Naive thymus-derived CD8-positive, alpha-beta T cell (primary cell): ENCODE measurements around the gene KDM7A. TPM values are rescaled to one million over a fixed set of nuclear protein-coding genes. Genes with fewer than 3 reads are reported as not detected.

Experiments
- ATAC-seq, 2 donors: fragments of 150-1000 bp; cut with Tn5 transposase in 1 of 2; sonication (Bioruptor Pico), chemical (Tn5 transposase) in 1 of 2; 1 replicate in 1 of 2; 2 replicates in 1 of 2; pipeline ENCODE4 v1.10.0; 2021; ENCODE audit warnings: mild to moderate bottlenecking in 2 of 2, moderate library complexity in 2 of 2
- POLR2A ChIA-PET: fragments of 350-600 bp; sonication (Branson Sonifier 250); formaldehyde crosslinking; loops from one replicate; lab custom pipeline; 2021; ENCODE audit warnings: antibody characterized with exemption; lab: Charles Lee
- DNase-seq, 10 donors: peaks; one replicate each; pipeline versions ENCODE4 v3.0.0 to v3.0.0-alpha.2; 2020 to 2022
- H3K27ac Mint-ChIP-seq, 10 donors: one replicate each; pipeline ENCODE4 v1.8.0; 2020 to 2022; ENCODE audit warnings: mild to moderate bottlenecking in 10 of 10, mixed read lengths in 10 of 10, moderate library complexity in 4 of 10, inconsistent platforms in 1 of 10
- H3K27me3 Mint-ChIP-seq, 5 donors: one replicate each; pipeline ENCODE4 v1.8.0; 2021 to 2022; ENCODE audit warnings: mixed read lengths in 5 of 5
- H3K36me3 Mint-ChIP-seq, 3 donors: one replicate each; pipeline ENCODE4 v1.8.0; 2020 to 2022; ENCODE audit warnings: mixed read lengths in 3 of 3, mild to moderate bottlenecking in 2 of 3, inconsistent platforms in 1 of 3
- H3K4me1 Mint-ChIP-seq, 4 donors: one replicate each; pipeline ENCODE4 v1.8.0; 2021 to 2022; ENCODE audit warnings: mixed read lengths in 4 of 4
- H3K4me3 Mint-ChIP-seq, 10 donors: one replicate each; pipeline ENCODE4 v1.8.0; 2020 to 2022; ENCODE audit warnings: mild to moderate bottlenecking in 10 of 10, mixed read lengths in 10 of 10, moderate library complexity in 6 of 10, inconsistent platforms in 1 of 10
- H3K9me3 Mint-ChIP-seq, 9 donors: one replicate each; pipeline ENCODE4 v1.8.0; 2020 to 2022; ENCODE audit warnings: mixed read lengths in 9 of 9, mild to moderate bottlenecking in 3 of 9, inconsistent platforms in 1 of 9, moderate library complexity in 1 of 9
- polyA plus RNA-seq, 3 donors: library from polyadenylated mRNA; unstranded; fragments of 300-500 nt; fragmentation: Illumina TruSeq; gene quantifications; one replicate each; pipeline ENCODE4 v1.2.3, GENCODE V29; 2021
- total RNA-seq, 8 experiments: library from RNA in 2 of 8; stranded (reverse) in 2 of 8; gene quantifications; one replicate each; pipeline ENCODE4 v1.2.3 and lab custom pipeline; 2021 to 2026

Gene KDM7A
- total and polyA plus RNA-seq, 5 experiments from 2014 or later, result 3.5 to 65.4 (median 4.4) TPM

- no peak overlapping the region for H3K4me3 Mint-ChIP-seq
- H3K9me3 Mint-ChIP-seq, result no peaks in the 10 kb centered on the region
- peaks cover 6 to 29% (median 6%) of the 10 kb centered on the region in 3 donors for H3K36me3 Mint-ChIP-seq
- no peak for DNase-seq
- H3K27me3 Mint-ChIP-seq, result no peaks in the 10 kb centered on the region
- H3K27ac Mint-ChIP-seq, result peak overlapping the region in 1 of 10 donors; percentile 2
- POLR2A ChIA-PET, result interaction anchor here (1.0 kb wide), 1 partner anchor 43 kb away, joined by 3 read pairs; no protein-coding TSS in a partner anchor
- peaks cover 32 to 87% (median 79%) of the 10 kb centered on the region in 4 donors for H3K4me1 Mint-ChIP-seq
- no peak for ATAC-seq
Observed at GRCh38 chr7:140153666-140154161, 23.1 kb downstream of the KDM7A start.

GRCh38 chr7:140146574-140146973, 30.2 kb downstream of the KDM7A start:
- Mint-ChIP-seq H3K27me3 (no peaks in the 10 kb centered on the region), H3K4me3 (no peak overlapping the region), H3K36me3 (peaks cover 9 to 40% (median 14%) of the 10 kb centered on the region in 3 donors), H3K9me3 (peaks cover 0 to 6% (median 0%) of the 10 kb centered on the region in 9 donors), H3K4me1 (peaks cover 38 to 76% (median 72%) of the 10 kb centered on the region in 4 donors), H3K27ac (peak overlapping the region in 3 of 10 donors; percentile 9 to 53 (median 9))
- POLR2A ChIA-PET, result no interaction called here
- DNase-seq (no peak), ATAC-seq (no peak)

- peaks cover 9 to 40% (median 14%) of the 10 kb centered on the region in 3 donors for H3K36me3 Mint-ChIP-seq
- peaks cover 39 to 76% (median 69%) of the 10 kb centered on the region in 4 donors for H3K4me1 Mint-ChIP-seq
- no peak for DNase-seq
- ATAC-seq, result no peak
- POLR2A ChIA-PET, result no interaction called here
- no peak overlapping the region for H3K4me3 Mint-ChIP-seq
- peak overlapping the region in 2 of 10 donors; percentile 2 to 9 for H3K27ac Mint-ChIP-seq
- H3K27me3 Mint-ChIP-seq, result no peaks in the 10 kb centered on the region
- H3K9me3 Mint-ChIP-seq, result peaks cover 0 to 6% (median 0%) of the 10 kb centered on the region in 9 donors
Observed at GRCh38 chr7:140145709-140146108, 31.1 kb downstream of the KDM7A start.

GRCh38 chr7:140144821-140145220, 32.0 kb downstream of the KDM7A start:
- Mint-ChIP-seq H3K9me3 (peaks cover 0 to 6% (median 0%) of the 10 kb centered on the region in 9 donors), H3K4me3 (peak overlapping the region in 2 of 10 donors; percentile 10 to 60), H3K27ac (peak overlapping the region in 5 of 10 donors; percentile 3 to 41 (median 34)), H3K36me3 (peaks cover 9 to 40% (median 14%) of the 10 kb centered on the region in 3 donors), H3K27me3 (no peaks in the 10 kb centered on the region), H3K4me1 (peaks cover 34 to 72% (median 67%) of the 10 kb centered on the region in 4 donors)
- POLR2A ChIA-PET, result no interaction called here
- ATAC-seq, result no peak
- DNase-seq, result no peak

- POLR2A ChIA-PET, result no interaction called here
- Mint-ChIP-seq H3K9me3 (peaks cover 0 to 6% (median 0%) of the 10 kb centered on the region in 9 donors), H3K4me3 (peak overlapping the region in 1 of 10 donors; percentile 16), H3K27me3 (no peaks in the 10 kb centered on the region), H3K27ac (peak overlapping the region in 2 of 10 donors; percentile 9 to 58), H3K36me3 (peaks cover 9 to 38% (median 14%) of the 10 kb centered on the region in 3 donors), H3K4me1 (peaks cover 34 to 72% (median 67%) of the 10 kb centered on the region in 4 donors)
- ATAC-seq (no peak), DNase-seq (no peak)
Observed at GRCh38 chr7:140143997-140144396, 32.8 kb downstream of the KDM7A start.

GRCh38 chr7:140142031-140142430, 34.8 kb downstream of the KDM7A start:
- H3K27me3 Mint-ChIP-seq, result no peaks in the 10 kb centered on the region
- POLR2A ChIA-PET, result no interaction called here
- no peak for ATAC-seq
- peaks cover 30 to 64% (median 62%) of the 10 kb centered on the region in 4 donors for H3K4me1 Mint-ChIP-seq
- peaks cover 0 to 6% (median 0%) of the 10 kb centered on the region in 9 donors for H3K9me3 Mint-ChIP-seq
- peaks cover 9 to 48% (median 17%) of the 10 kb centered on the region in 3 donors for H3K36me3 Mint-ChIP-seq
- H3K4me3 Mint-ChIP-seq, result peak overlapping the region in 2 of 10 donors; percentile 20 to 44
- peak overlapping the region in 1 of 10 donors; percentile 55 for H3K27ac Mint-ChIP-seq
- DNase-seq, result no peak

GRCh38 chr7:140141256-140141655, 35.5 kb downstream of the KDM7A start:
- Mint-ChIP-seq H3K4me1 (peaks cover 26 to 59% (median 54%) of the 10 kb centered on the region in 4 donors), H3K4me3 (peak overlapping the region in 2 of 10 donors; percentile 39 to 74)
- POLR2A ChIA-PET, result interaction anchor here (0.6 kb wide), 1 partner anchor 10 kb away, joined by 3 read pairs; no protein-coding TSS in a partner anchor

GRCh38 chr7:140137078-140137477, 39.7 kb downstream of the KDM7A start:
- Mint-ChIP-seq H3K27ac (peak overlapping the region in 1 of 10 donors; percentile 40), H3K36me3 (peaks cover 3 to 52% (median 10%) of the 10 kb centered on the region in 3 donors), H3K4me3 (no peak overlapping the region), H3K9me3 (no peaks in the 10 kb centered on the region), H3K4me1 (peaks cover 13 to 35% (median 23%) of the 10 kb centered on the region in 4 donors), H3K27me3 (no peaks in the 10 kb centered on the region)
- POLR2A ChIA-PET, result no interaction called here
- no peak for DNase-seq
- ATAC-seq, result no peak

More at GRCh38 chr7:140141256-140141655, 35.5 kb downstream of the KDM7A start:
- DNase-seq (no peak), ATAC-seq (no peak)
- Mint-ChIP-seq H3K27ac (no peak overlapping the region), H3K9me3 (peaks cover 0 to 6% (median 0%) of the 10 kb centered on the region in 9 donors), H3K27me3 (no peaks in the 10 kb centered on the region), H3K36me3 (peaks cover 9 to 44% (median 15%) of the 10 kb centered on the region in 3 donors)

- H3K36me3 Mint-ChIP-seq, result peaks cover 3 to 60% (median 17%) of the 10 kb centered on the region in 3 donors
- H3K4me1 Mint-ChIP-seq, result peaks cover 15 to 34% (median 20%) of the 10 kb centered on the region in 4 donors
- POLR2A ChIA-PET, result no interaction called here
- no peaks in the 10 kb centered on the region for H3K9me3 Mint-ChIP-seq
- H3K27me3 Mint-ChIP-seq, result no peaks in the 10 kb centered on the region
- H3K27ac Mint-ChIP-seq, result peak overlapping the region in 2 of 10 donors; percentile 19 to 69
- DNase-seq (no peak), ATAC-seq (no peak)
- H3K4me3 Mint-ChIP-seq, result no peak overlapping the region
Observed at GRCh38 chr7:140136073-140136472, 40.7 kb downstream of the KDM7A start.

- no peaks in the 10 kb centered on the region for H3K27me3 Mint-ChIP-seq
- H3K4me3 Mint-ChIP-seq, result no peak overlapping the region
- H3K27ac Mint-ChIP-seq, result no peak overlapping the region
- peaks cover 3 to 77% (median 24%) of the 10 kb centered on the region in 3 donors for H3K36me3 Mint-ChIP-seq
- POLR2A ChIA-PET, result no interaction called here
- ATAC-seq (no peak), DNase-seq (no peak)
- H3K9me3 Mint-ChIP-seq, result no peaks in the 10 kb centered on the region
- H3K4me1 Mint-ChIP-seq, result peaks cover 5 to 18% (median 12%) of the 10 kb centered on the region in 4 donors
Observed at GRCh38 chr7:140134039-140134438, 42.7 kb downstream of the KDM7A start.

GRCh38 chr7:140127360-140128127, 49.2 kb downstream of the KDM7A start:
- Mint-ChIP-seq H3K9me3 (no peaks in the 10 kb centered on the region), H3K27me3 (no peaks in the 10 kb centered on the region), H3K27ac (peak overlapping the region in 2 of 10 donors; percentile 41 to 76), H3K4me1 (peaks cover 0 to 7% (median 5%) of the 10 kb centered on the region in 4 donors), H3K4me3 (no peak overlapping the region), H3K36me3 (peaks cover 4 to 90% (median 36%) of the 10 kb centered on the region in 3 donors)
- POLR2A ChIA-PET, result no interaction called here
- no peak for DNase-seq
- no peak for ATAC-seq

GRCh38 chr7:140126435-140127034, 50.2 kb downstream of the KDM7A start:
- no peak overlapping the region for H3K4me3 Mint-ChIP-seq
- peak overlapping the region in 2 of 10 donors; percentile 40 to 83 for H3K27ac Mint-ChIP-seq
- peaks cover 4 to 88% (median 29%) of the 10 kb centered on the region in 3 donors for H3K36me3 Mint-ChIP-seq
- POLR2A ChIA-PET, result no interaction called here
- no peak for DNase-seq
- ATAC-seq, result no peak
- peaks cover 0 to 7% (median 3%) of the 10 kb centered on the region in 4 donors for H3K4me1 Mint-ChIP-seq
- no peaks in the 10 kb centered on the region for H3K9me3 Mint-ChIP-seq
- H3K27me3 Mint-ChIP-seq, result no peaks in the 10 kb centered on the region
